ENCODE measurements around the gene VANGL1.
A peak's percentile ranks its signal among the peaks of the same experiment; 100 is the strongest.
"Not testable (repeated sequence)": the region's sequence is repeated elsewhere in the genome, so short reads cannot be mapped to it uniquely, and the experiment has no call there.

The VANGL1 gene

DNA sequence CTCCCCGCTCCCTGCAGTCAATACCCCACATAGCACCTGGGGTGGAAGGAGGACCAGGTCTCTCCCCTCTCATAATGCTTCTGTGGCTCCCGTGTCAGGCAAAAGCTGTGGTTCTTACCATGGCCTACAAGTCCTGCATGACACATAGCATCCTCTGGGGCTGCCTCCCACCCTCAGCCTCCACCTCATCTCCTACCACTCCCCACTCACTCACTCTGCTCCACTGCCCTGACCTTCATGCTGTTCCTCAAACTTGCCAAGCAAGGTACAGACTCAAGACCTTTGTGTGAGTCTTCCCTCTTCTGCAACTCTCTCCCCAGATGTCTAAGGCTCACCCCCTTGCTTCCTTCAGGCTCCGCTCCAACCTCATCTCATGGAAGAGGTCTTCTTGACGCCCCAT lies 28.0 kb upstream of the VANGL1 start:
- DNase-seq (ENCODE audit: insufficient read length, low spot score) (no peak), FAIRE-seq (no peak)

GRCh38 chr1:115620453-115620852 lies 21.3 kb upstream of the VANGL1 start:
- TF ChIP-seq TAF1 (IDR thresholded peaks at IDR 0.05; ENCODE audit: low read depth, low read length) = no peak
- TF ChIP-seq SPI1 (IDR thresholded peaks at IDR 0.05; ENCODE audit: low read depth, low read length) = no peak
- no peak for TF ChIP-seq PAX5 (IDR thresholded peaks at IDR 0.05; ENCODE audit: insufficient read depth, low read length, severe bottlenecking)
- TF ChIP-seq POLR2AphosphoS5 (IDR thresholded peaks at IDR 0.05; ENCODE audit: low read depth, low read length) = no peak
- TF ChIP-seq POU2F2 (IDR thresholded peaks at IDR 0.05; ENCODE audit: low read depth, low read length) = no peak
- TF ChIP-seq POLR2A (IDR thresholded peaks at IDR 0.05; ENCODE audit: low read depth, low read length) = no peak
- no peak for FAIRE-seq
- no peak for DNase-seq (ENCODE audit: insufficient read length, low spot score)

More for the DNA sequence above, 28.0 kb upstream of the VANGL1 start:
- TF ChIP-seq TAF1 (IDR thresholded peaks at IDR 0.05; ENCODE audit: low read depth, low read length) (no peak), POLR2AphosphoS5 (IDR thresholded peaks at IDR 0.05; ENCODE audit: low read depth, low read length) (no peak), PAX5 (IDR thresholded peaks at IDR 0.05; ENCODE audit: insufficient read depth, low read length, severe bottlenecking) (no peak), POU2F2 (IDR thresholded peaks at IDR 0.05; ENCODE audit: low read depth, low read length) (no peak), POLR2A (IDR thresholded peaks at IDR 0.05; ENCODE audit: low read depth, low read length) (no peak), SPI1 (IDR thresholded peaks at IDR 0.05; ENCODE audit: low read depth, low read length) (no peak)

- FAIRE-seq = no peak
- TF ChIP-seq POU2F2 (IDR thresholded peaks at IDR 0.05; ENCODE audit: low read depth, low read length) (no peak), POLR2A (IDR thresholded peaks at IDR 0.05; ENCODE audit: low read depth, low read length) (no peak)
- no peak for DNase-seq (ENCODE audit: insufficient read length, low spot score)
Observed at GRCh38 chr1:115620950-115621349, 20.8 kb upstream of the VANGL1 start.

DNA sequence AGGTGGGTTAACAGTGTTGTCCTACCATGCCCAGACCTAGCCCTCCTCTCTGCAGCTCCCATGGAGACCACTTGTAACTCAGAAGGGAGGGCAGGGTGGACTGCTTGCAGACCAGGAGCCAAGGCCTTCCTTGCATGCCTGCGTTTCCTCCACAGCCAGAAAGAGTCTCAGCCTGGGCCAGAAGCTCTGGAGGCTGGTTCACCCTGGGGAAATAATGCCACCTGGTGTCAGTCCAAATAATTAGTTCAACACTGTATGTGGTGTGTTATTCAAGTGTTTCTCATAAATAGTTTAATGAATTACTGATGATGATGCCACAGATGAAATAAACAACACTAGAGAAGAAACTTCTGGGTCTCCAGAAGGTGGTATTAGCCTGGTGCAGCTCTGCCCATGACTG lies 16.9 kb upstream of the VANGL1 start:
- FAIRE-seq = no peak
- TF ChIP-seq POLR2A (IDR thresholded peaks at IDR 0.05; ENCODE audit: low read depth, low read length) (no peak), POLR2AphosphoS5 (IDR thresholded peaks at IDR 0.05; ENCODE audit: low read depth, low read length) (no peak), TAF1 (IDR thresholded peaks at IDR 0.05; ENCODE audit: low read depth, low read length) (no peak), PAX5 (IDR thresholded peaks at IDR 0.05; ENCODE audit: insufficient read depth, low read length, severe bottlenecking) (no peak), POU2F2 (IDR thresholded peaks at IDR 0.05; ENCODE audit: low read depth, low read length) (no peak), SPI1 (IDR thresholded peaks at IDR 0.05; ENCODE audit: low read depth, low read length) (no peak)
- no peak for DNase-seq (ENCODE audit: insufficient read length, low spot score)

- TF ChIP-seq PAX5 (IDR thresholded peaks at IDR 0.05; ENCODE audit: insufficient read depth, low read length, severe bottlenecking) (no peak), POU2F2 (IDR thresholded peaks at IDR 0.05; ENCODE audit: low read depth, low read length) (no peak), POLR2AphosphoS5 (IDR thresholded peaks at IDR 0.05; ENCODE audit: low read depth, low read length) (no peak), POLR2A (IDR thresholded peaks at IDR 0.05; ENCODE audit: low read depth, low read length) (no peak), SPI1 (IDR thresholded peaks at IDR 0.05; ENCODE audit: low read depth, low read length) (no peak), TAF1 (IDR thresholded peaks at IDR 0.05; ENCODE audit: low read depth, low read length) (no peak)
- no peak for DNase-seq (ENCODE audit: insufficient read length, low spot score)
- no peak for FAIRE-seq
Observed at GRCh38 chr1:115630342-115630741, 11.4 kb upstream of the VANGL1 start.

GRCh38 chr1:115632251-115633026 lies 9.3 kb upstream of the VANGL1 start:
- no peak for FAIRE-seq

DNA sequence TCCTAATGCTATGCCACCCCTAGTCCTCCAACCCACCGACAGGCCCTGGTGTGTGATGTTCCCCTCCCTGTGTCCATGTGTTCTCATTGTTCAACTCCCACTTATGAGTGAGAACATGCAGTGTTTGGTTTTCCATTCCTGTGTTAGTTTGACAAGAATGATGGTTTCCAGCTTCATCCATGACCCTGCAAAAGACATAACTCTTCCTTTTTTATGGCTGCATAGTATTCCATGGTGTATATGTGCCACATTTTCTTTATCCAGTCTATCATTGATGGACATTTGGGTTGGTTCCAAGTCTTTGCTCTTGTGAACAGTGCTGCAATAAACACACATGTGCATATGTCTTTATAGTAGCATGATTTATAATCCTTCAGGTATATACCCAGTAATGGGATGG lies 8.2 kb upstream of the VANGL1 start:
- not testable (repeated sequence) for DNase-seq (ENCODE audit: insufficient read length, low spot score); FAIRE-seq

More at GRCh38 chr1:115632251-115633026, 9.3 kb upstream of the VANGL1 start:
- no peak for TF ChIP-seq PAX5 (IDR thresholded peaks at IDR 0.05; ENCODE audit: insufficient read depth, low read length, severe bottlenecking)
- no peak for TF ChIP-seq POU2F2 (IDR thresholded peaks at IDR 0.05; ENCODE audit: low read depth, low read length)
- no peak for TF ChIP-seq TAF1 (IDR thresholded peaks at IDR 0.05; ENCODE audit: low read depth, low read length)
- TF ChIP-seq SPI1 (IDR thresholded peaks at IDR 0.05; ENCODE audit: low read depth, low read length) = no peak
- no peak for TF ChIP-seq POLR2AphosphoS5 (IDR thresholded peaks at IDR 0.05; ENCODE audit: low read depth, low read length)
- no peak for TF ChIP-seq POLR2A (IDR thresholded peaks at IDR 0.05; ENCODE audit: low read depth, low read length)
- no peak for DNase-seq (ENCODE audit: insufficient read length, low spot score)

DNA sequence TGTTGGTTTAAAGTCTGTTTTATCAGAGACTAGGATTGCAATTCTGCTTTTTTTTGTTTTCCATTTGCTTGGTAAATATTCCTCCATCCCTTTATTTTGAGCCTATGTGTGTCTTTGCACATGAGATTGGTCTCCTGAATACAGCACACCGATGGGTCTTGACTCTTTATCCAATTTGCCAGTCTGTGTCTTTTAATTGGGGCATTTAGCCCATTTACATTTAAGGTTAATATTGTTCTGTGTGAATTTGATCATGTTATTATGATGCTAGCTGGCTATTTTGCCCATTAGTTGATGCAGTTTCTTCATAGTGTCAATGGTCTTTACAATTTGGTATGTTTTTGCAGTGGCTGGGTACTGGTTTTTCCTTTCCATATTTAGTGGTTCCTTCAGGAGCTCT lies 4.5 kb upstream of the VANGL1 start:
- DNase-seq (ENCODE audit: insufficient read length, low spot score); FAIRE-seq: not testable (repeated sequence)

DNA sequence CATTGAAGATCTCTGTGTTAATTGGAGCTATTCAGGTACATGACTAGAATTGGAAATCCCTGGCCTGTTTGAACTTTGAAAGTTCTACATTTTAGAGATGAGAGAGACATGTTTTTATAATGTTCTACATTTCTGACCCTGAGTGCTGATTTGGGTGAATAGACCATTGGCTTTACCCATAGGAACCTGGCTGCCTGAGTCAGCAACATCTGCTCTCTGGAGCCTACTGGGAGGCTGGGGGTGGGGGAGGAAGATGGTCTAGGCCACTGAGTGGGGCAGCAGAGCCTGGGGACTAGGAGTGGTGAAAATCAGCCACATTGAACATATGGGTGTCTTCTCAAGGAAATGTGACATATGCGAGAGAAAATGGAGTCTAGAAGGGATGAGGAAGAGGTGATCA lies 1.4 kb upstream of the VANGL1 start:
- DNase-seq (ENCODE audit: insufficient read length, low spot score) = no peak
- no peak for FAIRE-seq
- TF ChIP-seq SPI1 (IDR thresholded peaks at IDR 0.05; ENCODE audit: low read depth, low read length) = no peak
- TF ChIP-seq TAF1 (IDR thresholded peaks at IDR 0.05; ENCODE audit: low read depth, low read length) = no peak
- no peak for TF ChIP-seq POU2F2 (IDR thresholded peaks at IDR 0.05; ENCODE audit: low read depth, low read length)
- TF ChIP-seq PAX5 (IDR thresholded peaks at IDR 0.05; ENCODE audit: insufficient read depth, low read length, severe bottlenecking) = no peak
- TF ChIP-seq POLR2A (IDR thresholded peaks at IDR 0.05; ENCODE audit: low read depth, low read length) = no peak
- no peak for TF ChIP-seq POLR2AphosphoS5 (IDR thresholded peaks at IDR 0.05; ENCODE audit: low read depth, low read length)

- FAIRE-seq (peak; percentile 23), DNase-seq (ENCODE audit: insufficient read length, low spot score) (peak; percentile 62)
- TF ChIP-seq SPI1 (IDR thresholded peaks at IDR 0.05; ENCODE audit: low read depth, low read length) (peak; percentile 82), POU2F2 (IDR thresholded peaks at IDR 0.05; ENCODE audit: low read depth, low read length) (no peak)
Observed at GRCh38 chr1:115642168-115643072, 650 bp downstream of the VANGL1 start.

All from GM12891 (cell line).